ENCODE results near the gene TMEM8B.

Gene TMEM8B

GRCh38 chr9:35813434-35814105, 15.5 kb upstream of the TMEM8B start:
- Histone ChIP-seq H3K36me3 (no peaks in the 10 kb centered on the region), H3K9me3 (no peaks in the 10 kb centered on the region), H3K27me3 (no peaks in the 10 kb centered on the region), H3K4me3 (ENCODE audit: low read depth, low read length) (peak overlapping the region; percentile 93), H3K4me1 (peaks cover 8% of the 10 kb centered on the region)
- peak; percentile 56 for TF ChIP-seq CTCF (IDR thresholded peaks at IDR 0.05; ENCODE audit: low read depth, low read length)
- DNase-seq, result no peak

GRCh38 chr9:35814106-35814840, 14.8 kb upstream of the TMEM8B start:
- peak; percentile 71 for DNase-seq
- H3K9me3 ChIP-seq, result no peaks in the 10 kb centered on the region
- no peaks in the 10 kb centered on the region for H3K36me3 ChIP-seq
- H3K27me3 ChIP-seq, result no peaks in the 10 kb centered on the region
- H3K4me3 ChIP-seq (ENCODE audit: low read depth, low read length), result peak overlapping the region; percentile 93
- peak; percentile 49 for TF ChIP-seq CTCF (IDR thresholded peaks at IDR 0.05; ENCODE audit: low read depth, low read length)
- peaks cover 8% of the 10 kb centered on the region for H3K4me1 ChIP-seq

- TF ChIP-seq CTCF (IDR thresholded peaks at IDR 0.05; ENCODE audit: low read depth, low read length), result no peak
- H3K9me3 ChIP-seq, result no peaks in the 10 kb centered on the region
- H3K36me3 ChIP-seq, result no peaks in the 10 kb centered on the region
- peaks cover 8% of the 10 kb centered on the region for H3K4me1 ChIP-seq
- peak; percentile 97 for DNase-seq
- peak within 1 kb of the TSS; percentile 93 for H3K4me3 ChIP-seq (ENCODE audit: low read depth, low read length)
- no peaks in the 10 kb centered on the region for H3K27me3 ChIP-seq
Measured at GRCh38 chr9:35814841-35815543, 14.0 kb upstream of the TMEM8B start, which contains the start of gene HINT2. TSS of gene HINT2 (minus strand) at chr9:35815042. CDS start at chr9:35814979, 63 bp downstream.

- peak; percentile 41 for TF ChIP-seq CTCF (IDR thresholded peaks at IDR 0.05; ENCODE audit: low read depth, low read length)
- Histone ChIP-seq H3K4me3 (ENCODE audit: low read depth, low read length) (no peak overlapping the region), H3K27me3 (no peaks in the 10 kb centered on the region), H3K9me3 (no peaks in the 10 kb centered on the region), H3K4me1 (peaks cover 8% of the 10 kb centered on the region), H3K36me3 (no peaks in the 10 kb centered on the region)
- DNase-seq, result peak; percentile 59
Measured at GRCh38 chr9:35816708-35817107, 12.3 kb upstream of the TMEM8B start.

- Histone ChIP-seq H3K4me1 (peaks cover 8% of the 10 kb centered on the region), H3K27me3 (no peaks in the 10 kb centered on the region), H3K9me3 (no peaks in the 10 kb centered on the region), H3K4me3 (ENCODE audit: low read depth, low read length) (no peak overlapping the region), H3K36me3 (no peaks in the 10 kb centered on the region)
- TF ChIP-seq CTCF (IDR thresholded peaks at IDR 0.05; ENCODE audit: low read depth, low read length), result no peak
- DNase-seq, result no peak
Measured at GRCh38 chr9:35818341-35818740, 10.7 kb upstream of the TMEM8B start.

All from BE2C (cell line).